ENCODE data around the gene LCE1C.

LCE1C gene

DNA sequence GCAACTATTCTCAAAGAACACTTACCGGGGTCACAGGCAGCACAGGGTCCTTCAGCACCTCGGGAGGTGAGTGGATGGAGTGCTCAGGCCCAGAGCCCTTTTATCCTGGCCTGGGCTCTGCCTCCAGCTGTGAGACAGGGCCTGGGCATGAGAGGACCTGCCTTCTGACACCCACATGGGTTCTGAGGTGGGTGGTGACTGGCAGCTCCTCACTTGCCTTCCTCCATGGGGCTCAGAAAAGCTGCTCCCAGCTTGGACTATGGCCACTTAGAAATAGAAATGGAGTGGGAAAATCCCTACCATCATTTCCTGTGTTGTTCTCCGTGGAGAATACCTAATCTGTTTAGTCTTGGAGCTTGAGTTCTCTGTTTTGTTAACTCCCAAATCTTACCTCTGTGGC is at the start of gene LCE1C:
Gene LCE1C (minus strand): TSS at position 76 of the 400 bp plus-strand sequence. CDS start 1,173 bp downstream, outside the sequence.
- no peak for DNase-seq

- DNase-seq = no peak
Observed at GRCh38 chr1:152855661-152856060, 49.2 kb upstream of the LCE1C start.

- no peak for DNase-seq
Observed at GRCh38 chr1:152842556-152842955, 36.1 kb upstream of the LCE1C start, which contains the start of gene LCE6A. TSS of gene LCE6A (plus strand) at chr1:152842856. CDS start at chr1:152843521, 665 bp downstream.

DNA sequence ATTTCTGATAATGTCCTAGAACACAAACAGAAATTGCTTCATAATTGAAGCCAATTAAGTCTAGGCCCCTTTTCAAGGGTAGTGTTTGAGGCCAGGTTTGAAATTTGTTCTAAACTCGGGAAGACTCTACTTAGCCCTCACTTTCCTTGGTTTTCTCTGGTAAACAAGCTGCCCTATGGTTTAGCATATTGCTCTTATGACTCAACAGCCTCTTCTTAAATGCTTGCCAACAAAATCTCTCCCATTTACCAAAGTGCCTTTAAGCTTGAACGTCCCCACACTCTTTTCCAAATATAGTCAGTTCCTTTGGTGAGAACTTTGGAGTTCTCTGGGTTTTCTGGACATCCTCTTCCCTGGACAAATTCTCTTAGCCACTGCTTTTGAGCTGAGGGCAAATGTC is 30.4 kb upstream of the LCE1C start:
- no peak for DNase-seq

DNA sequence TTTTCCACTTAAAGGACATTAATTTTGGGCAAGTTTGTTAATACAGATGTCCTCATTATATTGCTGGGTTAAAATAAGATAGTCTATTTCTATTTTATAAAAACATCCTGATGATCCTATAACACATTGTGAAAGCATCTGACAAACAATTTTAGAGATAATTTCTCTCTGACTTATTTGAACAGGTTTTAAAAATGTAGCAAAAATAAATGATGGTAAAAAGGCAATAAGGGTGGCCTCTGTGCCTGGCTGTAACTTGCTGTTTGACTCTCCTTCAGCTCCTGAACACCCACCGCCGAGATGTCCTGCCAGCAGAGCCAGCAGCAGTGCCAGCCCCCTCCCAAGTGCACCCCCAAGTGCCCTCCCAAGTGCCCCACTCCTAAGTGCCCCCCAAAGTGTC is 20.7 kb upstream of the LCE1C start, which contains the start of gene LCE1A:
Gene LCE1A (plus strand): TSS at position 301 of the 400 bp plus-strand sequence. CDS start 0 bp downstream, at position 301.
- no peak for DNase-seq

GRCh38 chr1:152824964-152825363 is 18.5 kb upstream of the LCE1C start:
- DNase-seq = no peak

DNA sequence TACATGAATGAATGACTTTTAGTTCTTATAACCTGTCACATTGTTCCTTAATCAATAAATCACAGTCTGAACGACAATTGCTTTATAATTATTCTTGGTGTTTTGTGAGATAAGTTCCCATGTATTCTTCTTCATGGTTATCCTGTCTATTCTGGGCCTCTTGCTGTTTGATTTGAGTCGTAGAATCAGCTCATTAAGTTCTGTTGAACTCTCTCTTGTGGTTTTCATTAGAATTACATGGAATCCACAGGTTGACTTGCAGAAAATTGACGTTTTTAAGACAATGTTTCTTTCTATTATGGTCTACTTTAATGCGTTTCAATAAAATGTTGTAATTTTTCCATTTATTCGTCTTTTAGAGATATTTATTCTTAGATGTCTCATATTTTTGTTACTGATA is 16.8 kb upstream of the LCE1C start:
- no peak for DNase-seq

GRCh38 chr1:152817309-152817708 is 10.9 kb upstream of the LCE1C start:
- DNase-seq = no peak

DNA sequence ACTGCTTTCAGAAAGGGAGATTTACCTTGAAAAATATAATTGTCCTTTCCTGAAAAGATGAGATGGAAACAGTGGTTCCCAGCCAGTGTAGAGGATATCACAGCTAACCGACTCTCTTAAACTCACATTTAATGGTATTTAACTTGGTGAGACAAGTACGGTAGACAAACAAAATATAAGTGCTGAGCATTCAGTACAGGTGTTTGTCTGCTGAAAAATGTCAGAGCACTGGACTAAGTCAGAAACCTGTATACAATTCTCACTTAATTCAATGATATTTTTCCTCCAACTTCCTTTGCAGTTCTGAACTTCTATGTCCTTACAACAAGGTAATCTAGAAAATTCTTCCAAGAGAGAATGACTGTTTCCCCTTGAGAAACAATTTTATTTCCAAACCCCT is 5.2 kb upstream of the LCE1C start, which contains the start of gene LCE1B:
Gene LCE1B (plus strand): TSS at position 301 of the 400 bp plus-strand sequence. CDS start 476 bp downstream, outside the sequence.
- no peak for DNase-seq

DNA sequence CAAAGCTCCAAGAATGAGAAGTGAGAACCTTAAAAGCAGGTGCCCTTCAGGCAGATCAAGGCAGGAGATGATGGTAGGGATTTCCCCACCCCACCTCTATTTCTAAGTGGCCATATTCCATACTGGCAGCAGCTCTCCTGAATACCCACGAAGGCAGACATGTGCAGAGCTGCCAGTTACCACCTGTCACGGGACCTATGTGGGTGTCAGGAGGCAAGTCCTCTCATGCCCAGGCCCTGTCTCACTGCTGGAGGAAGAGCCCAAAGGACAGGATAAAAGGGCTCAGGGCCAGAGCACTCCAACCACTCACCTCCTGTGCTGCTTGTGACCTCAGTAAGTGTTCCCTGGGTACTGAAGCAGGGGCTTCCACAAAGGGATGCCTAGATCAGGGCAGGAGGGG is 4.6 kb upstream of the LCE1C start:
- DNase-seq = no peak

- no peak for DNase-seq
Observed at GRCh38 chr1:152801333-152801732, 5.1 kb downstream of the LCE1C start.

- DNase-seq = no peak
Observed at GRCh38 chr1:152796421-152796820, 10.0 kb downstream of the LCE1C start, which contains the start of gene LCE1D. TSS of gene LCE1D (plus strand) at chr1:152796721. CDS start at chr1:152797795, 1,074 bp downstream.

GRCh38 chr1:152795686-152796085 is 10.8 kb downstream of the LCE1C start:
- DNase-seq = no peak

DNA sequence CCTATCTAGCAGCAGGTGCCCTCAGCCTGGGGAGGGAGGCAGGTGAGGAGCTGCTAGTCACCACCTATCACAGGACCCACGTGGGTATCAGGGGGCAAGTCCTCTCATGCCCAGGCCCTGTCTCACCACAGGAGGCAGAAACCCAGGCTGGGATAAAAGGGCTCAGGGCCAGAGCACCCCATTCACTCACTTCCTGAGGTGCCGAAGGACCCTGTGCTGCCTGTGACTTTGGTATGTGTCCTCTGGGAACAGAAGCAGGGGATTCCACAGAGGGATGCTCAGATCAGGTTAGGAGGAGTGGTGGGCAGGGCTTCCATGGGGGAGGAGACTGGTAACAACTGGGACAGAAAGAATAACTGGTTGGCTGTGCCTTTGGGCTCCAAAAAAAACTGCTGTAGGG is 20.4 kb downstream of the LCE1C start, which contains the start of gene LCE1E:
Gene LCE1E (plus strand): TSS at position 181 of the 400 bp plus-strand sequence. CDS start 1,043 bp downstream, outside the sequence.
- no peak for DNase-seq

DNA sequence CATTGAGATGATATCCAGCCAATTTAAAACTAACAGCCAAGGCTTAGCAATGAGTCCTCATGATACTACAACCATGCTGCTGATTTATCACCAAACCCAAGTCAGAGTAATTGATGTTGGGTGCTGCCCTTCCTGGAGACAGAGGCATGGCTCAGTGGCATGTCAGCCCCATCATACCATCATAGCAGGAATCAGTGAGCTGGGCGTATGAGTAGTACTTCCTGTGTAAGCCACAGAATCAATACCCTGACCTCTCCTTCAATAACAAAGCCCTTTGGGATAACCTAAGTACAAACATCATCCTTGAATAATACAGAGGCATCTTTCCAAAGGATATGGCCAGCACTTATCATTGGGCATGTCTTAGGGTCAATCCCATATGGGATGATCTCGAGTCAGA is 23.4 kb downstream of the LCE1C start:
- no peak for DNase-seq

GRCh38 chr1:152777510-152778137 is 28.8 kb downstream of the LCE1C start:
- peak; percentile 36 for DNase-seq

DNA sequence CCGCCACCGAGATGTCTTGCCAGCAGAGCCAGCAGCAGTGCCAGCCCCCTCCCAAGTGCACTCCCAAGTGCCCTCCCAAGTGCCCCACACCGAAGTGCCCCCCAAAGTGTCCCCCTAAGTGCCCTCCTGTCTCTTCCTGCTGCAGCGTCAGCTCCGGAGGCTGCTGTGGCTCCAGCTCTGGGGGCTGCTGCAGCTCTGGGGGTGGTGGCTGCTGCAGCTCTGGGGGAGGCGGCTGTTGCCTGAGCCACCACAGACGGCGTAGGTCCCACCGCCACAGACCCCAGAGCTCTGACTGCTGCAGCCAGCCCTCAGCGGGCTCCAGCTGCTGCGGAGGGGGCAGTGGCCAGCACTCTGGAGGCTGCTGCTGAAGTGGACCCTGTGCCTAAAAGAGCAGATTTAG is 30.1 kb downstream of the LCE1C start:
- DNase-seq = no peak

DNA sequence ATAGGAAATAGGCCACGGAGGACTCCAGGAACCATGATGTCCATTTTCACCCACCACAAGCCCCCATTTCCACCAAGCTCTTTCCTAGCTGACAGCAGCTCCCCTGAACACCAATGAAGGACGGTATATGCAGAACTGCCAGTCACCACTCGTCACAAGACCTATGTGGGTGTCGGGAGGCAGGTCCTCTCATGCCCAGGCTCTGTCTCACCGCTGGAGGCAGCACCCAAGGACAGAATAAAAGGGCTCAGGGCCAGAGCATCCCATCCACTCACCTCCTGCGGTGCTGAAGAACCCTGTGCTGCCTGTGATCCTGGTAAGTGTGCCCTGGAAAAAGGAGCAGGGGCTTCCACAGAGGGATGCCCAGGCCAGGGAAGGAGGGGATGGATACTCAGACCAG is 31.6 kb downstream of the LCE1C start, which contains the start of gene LCE1F:
Gene LCE1F (plus strand): TSS at position 266 of the 400 bp plus-strand sequence. CDS start 1,232 bp downstream, outside the sequence.
- no peak for DNase-seq

- DNase-seq = no peak
Observed at GRCh38 chr1:152770411-152770810, 36.0 kb downstream of the LCE1C start.

GRCh38 chr1:152768847-152769533 is 37.5 kb downstream of the LCE1C start:
- no peak for DNase-seq

- no peak for DNase-seq
Observed at GRCh38 chr1:152761609-152762213, 44.7 kb downstream of the LCE1C start.

DNA sequence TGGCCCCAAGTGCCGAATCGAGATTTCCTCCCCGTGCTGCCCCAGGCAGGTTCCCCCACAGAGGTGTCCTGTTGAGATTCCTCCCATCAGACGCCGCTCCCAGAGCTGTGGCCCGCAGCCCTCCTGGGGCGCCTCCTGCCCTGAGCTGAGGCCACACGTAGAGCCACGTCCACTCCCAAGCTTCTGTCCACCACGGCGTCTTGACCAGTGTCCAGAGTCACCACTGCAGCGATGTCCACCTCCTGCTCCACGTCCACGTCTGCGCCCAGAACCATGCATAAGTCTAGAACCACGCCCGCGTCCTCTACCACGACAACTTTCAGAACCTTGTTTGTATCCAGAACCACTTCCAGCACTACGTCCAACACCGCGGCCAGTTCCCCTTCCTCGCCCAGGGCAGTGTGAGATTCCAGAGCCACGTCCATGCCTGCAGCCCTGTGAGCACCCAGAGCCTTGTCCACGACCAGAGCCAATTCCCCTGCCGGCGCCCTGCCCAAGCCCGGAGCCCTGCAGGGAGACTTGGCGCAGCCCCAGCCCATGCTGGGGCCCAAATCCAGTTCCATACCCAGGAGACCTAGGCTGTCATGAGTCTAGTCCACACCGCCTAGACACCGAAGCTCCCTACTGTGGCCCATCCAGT is 45.8 kb downstream of the LCE1C start:
- no peak for DNase-seq
